Prostate gland (tissue), 2 donors: ENCODE results near the gene SPEN. TPM values are rescaled to one million over a fixed set of nuclear protein-coding genes. Genes with fewer than 3 reads are reported as not detected.
A peak's percentile ranks its signal among the peaks of the same experiment; 100 is the strongest.

Source experiments
- DNase-seq: peaks from one replicate; pipeline ENCODE4 v3.0.0-alpha.2; 2019; ENCODE audit warnings: low spot score
- H3K27ac ChIP-seq, 2 donors: fragments of 200-600 bp; sonication (generic); 2 replicates each; pipeline ENCODE4 v1.5.1; 2017 to 2019
- H3K27me3 ChIP-seq: fragments of 200-600 bp; sonication (generic); replicated peaks from 2 replicates; pipeline ENCODE4 v1.5.1; 2019; ENCODE audit not compliant: insufficient read depth
- H3K36me3 ChIP-seq, 2 donors: fragments of 200-600 bp; sonication (generic); 1 replicate in 1 of 2; 2 replicates in 1 of 2; pipeline versions ENCODE4 v1.5.1 to v1.8.1; 2017 to 2019
- H3K4me1 ChIP-seq: fragments of 200-600 bp; sonication (generic); replicated peaks from 2 replicates; pipeline ENCODE4 v1.5.1; 2019
- H3K4me3 ChIP-seq, 2 donors: fragments of 200-600 bp; sonication (generic); 2 replicates each; pipeline ENCODE4 v1.5.1; 2017 to 2019
- H3K9me3 ChIP-seq: fragments of 200-600 bp; sonication (generic); 2 replicates; pipeline ENCODE4 v1.5.1; 2017
- CTCF ChIP-seq, 4 experiments: fragments of 200-600 bp in 2 of 4; fragments of 450-650 bp in 2 of 4; sonication (generic) in 2 of 4; IDR thresholded peaks; 1 replicate in 3 of 4; 2 replicates in 1 of 4; pipeline ENCODE4 v1.5.1; 2016 to 2019; ENCODE audit warnings: antibody characterized with exemption in 4 of 4, mild to moderate bottlenecking in 2 of 4, moderate library complexity in 2 of 4
- POLR2A ChIP-seq: fragments of 450-650 bp; IDR thresholded peaks from one replicate; pipeline ENCODE4 v1.6.1; 2016; ENCODE audit warnings: antibody characterized with exemption, mild to moderate bottlenecking
- POLR2AphosphoS5 ChIP-seq: sonication (generic); formaldehyde crosslinking; IDR thresholded peaks from one replicate; pipeline ENCODE4 v1.6.1; 2017; ENCODE audit warnings: antibody characterized with exemption
- WGBS: methylation state at CpG from one replicate; pipeline ENCODE4 v1.1.5; 2018; 5-methylcytosine and 5-hydroxymethylcytosine counted together
- intact Hi-C: fragments of 100-400 bp; cut with DNase I; formaldehyde crosslinking; loops from one replicate; pipeline ENCODE4 v1.14.2; 2022
- total RNA-seq, 2 donors: library from RNA; depleted of rRNA; stranded (reverse); fragments of >200 nt; gene quantifications; one replicate each; pipeline ENCODE4 v1.1.0, GENCODE V29; 2016

Gene SPEN
- total RNA-seq, 2 donors from 2014 or later = 31.9 to 48.3 TPM

DNA sequence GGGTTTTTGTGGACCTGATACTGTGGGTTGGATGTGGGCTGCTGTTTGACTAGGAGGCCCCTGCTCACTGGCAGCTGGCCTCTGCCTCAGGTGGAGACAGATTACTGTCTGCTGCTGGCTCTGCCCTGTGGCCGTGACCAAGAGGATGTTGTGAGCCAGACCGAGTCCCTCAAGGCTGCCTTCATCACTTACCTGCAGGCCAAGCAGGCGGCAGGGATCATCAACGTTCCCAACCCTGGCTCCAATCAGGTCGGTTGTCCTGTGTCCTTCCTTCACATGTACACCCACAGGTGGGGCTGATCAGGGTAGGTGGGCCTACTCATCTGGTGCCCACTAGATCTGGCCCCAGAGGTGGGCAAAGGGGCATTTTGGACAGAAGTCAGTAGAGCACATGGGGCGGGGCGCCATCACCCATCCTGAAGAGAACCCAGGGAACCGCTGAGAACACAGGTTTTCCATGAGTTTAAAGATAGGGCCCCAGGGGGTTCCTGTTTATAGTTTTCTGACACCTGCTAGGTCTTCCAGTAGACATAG lies 91.2 kb downstream of the SPEN start:
- no peak for TF ChIP-seq CTCF (IDR thresholded peaks at IDR 0.05)
- TF ChIP-seq POLR2A = no peak
- no peak for TF ChIP-seq POLR2AphosphoS5
- Histone ChIP-seq H3K9me3 (no peaks in the 10 kb centered on the region), H3K36me3 (peaks cover 9 to 21% of the 10 kb centered on the region in 2 donors), H3K27ac (peak overlapping the region; percentile 34 to 56), H3K27me3 (no peaks in the 10 kb centered on the region), H3K4me3 (no peak overlapping the region), H3K4me1 (no peaks in the 10 kb centered on the region)
- WGBS = 85% methylated on average over 8 of the region's 8 CpGs
- intact Hi-C loops = no loop called here
- DNase-seq = no peak

- no peaks in the 10 kb centered on the region for H3K9me3 ChIP-seq
- H3K27me3 ChIP-seq = no peaks in the 10 kb centered on the region
- DNase-seq = peak; percentile 59
- peaks cover 12 to 29% of the 10 kb centered on the region in 2 donors for H3K36me3 ChIP-seq
- no peak overlapping the region for H3K4me3 ChIP-seq
- no peaks in the 10 kb centered on the region for H3K4me1 ChIP-seq
- peak overlapping the region; percentile 34 to 56 for H3K27ac ChIP-seq
- TF ChIP-seq CTCF (IDR thresholded peaks at IDR 0.05) (no peak), POLR2AphosphoS5 (peak; percentile 60)
- WGBS = 39% methylated on average over 17 of the region's 17 CpGs
- intact Hi-C loops = no loop called here
These were observed 91.9 kb downstream of the SPEN start for GRCh38 chr1:15939181-15940109.

GRCh38 chr1:15940110-15941043 lies 92.9 kb downstream of the SPEN start:
- no peaks in the 10 kb centered on the region for H3K27me3 ChIP-seq
- DNase-seq = no peak
- WGBS = 94% methylated on average over 13 of the region's 13 CpGs
- no peaks in the 10 kb centered on the region for H3K9me3 ChIP-seq
- H3K4me1 ChIP-seq = no peaks in the 10 kb centered on the region
- H3K4me3 ChIP-seq = no peak overlapping the region
- intact Hi-C loops = no loop called here
- H3K27ac ChIP-seq = no peak overlapping the region
- no peak for TF ChIP-seq POLR2A
- no peak for TF ChIP-seq CTCF (IDR thresholded peaks at IDR 0.05)
- TF ChIP-seq POLR2AphosphoS5 = no peak
- H3K36me3 ChIP-seq = peaks cover 16 to 32% of the 10 kb centered on the region in 2 donors

DNA sequence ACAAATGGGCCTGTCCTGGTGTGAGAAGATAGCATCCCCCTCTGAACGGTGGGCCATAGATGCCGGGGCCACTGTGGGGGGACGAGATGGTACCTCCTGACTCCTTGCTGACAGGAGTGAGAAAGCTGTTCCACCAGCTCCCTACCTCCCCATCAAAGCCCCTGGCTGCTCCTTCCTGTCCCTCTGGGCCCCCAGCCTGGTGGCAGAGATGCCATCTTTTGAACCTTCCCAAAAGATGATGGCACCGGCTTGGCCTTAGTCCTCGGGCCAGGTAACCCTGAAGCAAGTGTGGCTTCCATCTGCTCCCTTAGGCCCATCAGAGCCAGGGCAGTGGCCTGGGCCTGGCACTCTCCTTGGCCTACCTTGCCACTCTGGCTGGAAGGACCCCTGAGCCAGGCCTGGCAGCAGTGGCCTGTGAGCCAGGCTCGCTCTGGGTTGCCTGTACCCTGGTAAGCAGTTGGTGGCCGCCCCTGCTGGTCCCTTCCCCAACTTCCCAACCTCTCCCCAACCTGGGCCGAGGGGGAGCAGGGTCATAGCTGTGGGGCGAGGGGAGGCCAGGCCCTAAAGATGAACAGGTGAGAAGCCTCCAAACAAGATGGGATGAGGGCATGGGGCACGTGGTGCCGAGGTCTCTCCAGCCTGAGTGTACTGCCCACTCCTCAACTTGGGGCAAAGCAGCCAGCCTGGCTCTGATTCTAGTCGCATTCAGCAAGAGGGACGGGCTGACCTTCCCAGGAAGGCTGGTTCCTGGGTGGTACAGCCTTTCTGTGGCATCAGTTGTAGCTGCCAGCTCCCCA lies 93.7 kb downstream of the SPEN start:
- Histone ChIP-seq H3K4me3 (no peak overlapping the region), H3K9me3 (no peaks in the 10 kb centered on the region), H3K36me3 (peaks cover 13 to 32% of the 10 kb centered on the region in 2 donors), H3K27me3 (no peaks in the 10 kb centered on the region), H3K4me1 (no peaks in the 10 kb centered on the region), H3K27ac (no peak overlapping the region)
- DNase-seq = no peak
- 88% methylated on average over 13 of the region's 13 CpGs for WGBS
- TF ChIP-seq POLR2AphosphoS5 = no peak
- TF ChIP-seq POLR2A = no peak
- TF ChIP-seq CTCF (IDR thresholded peaks at IDR 0.05) = no peak
- intact Hi-C loops = no loop called here
